AG08395 (cell line): Measurements from ENCODE around the gene RERG.

ENCODE experiments used
- DNase-seq: peaks from one replicate; pipeline ENCODE4 v3.0.0; 2012; ENCODE audit warnings: mixed read lengths, low spot score

Gene RERG

GRCh38 chr12:15186597-15186996 lies 34.6 kb downstream of the RERG start:
- DNase-seq = no peak

DNA sequence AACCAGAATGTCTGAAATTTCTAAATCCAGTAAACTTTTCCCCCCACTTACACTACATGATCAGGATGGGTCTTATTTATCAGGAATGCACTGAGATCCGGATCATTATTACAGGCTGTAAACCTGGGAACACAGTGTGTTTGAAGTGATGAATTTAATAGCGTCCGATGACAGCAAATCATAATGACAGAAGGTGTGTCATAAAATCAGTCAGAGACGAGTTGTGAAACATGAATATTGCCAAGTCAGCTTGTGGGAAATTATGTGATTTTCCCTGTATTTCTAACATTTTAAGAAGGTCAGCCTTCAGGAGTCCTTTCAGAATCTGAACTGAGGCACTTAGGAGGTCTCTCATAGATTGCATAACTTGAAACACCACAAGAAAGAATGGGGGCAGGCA lies 36.7 kb downstream of the RERG start:
- DNase-seq = no peak

DNA sequence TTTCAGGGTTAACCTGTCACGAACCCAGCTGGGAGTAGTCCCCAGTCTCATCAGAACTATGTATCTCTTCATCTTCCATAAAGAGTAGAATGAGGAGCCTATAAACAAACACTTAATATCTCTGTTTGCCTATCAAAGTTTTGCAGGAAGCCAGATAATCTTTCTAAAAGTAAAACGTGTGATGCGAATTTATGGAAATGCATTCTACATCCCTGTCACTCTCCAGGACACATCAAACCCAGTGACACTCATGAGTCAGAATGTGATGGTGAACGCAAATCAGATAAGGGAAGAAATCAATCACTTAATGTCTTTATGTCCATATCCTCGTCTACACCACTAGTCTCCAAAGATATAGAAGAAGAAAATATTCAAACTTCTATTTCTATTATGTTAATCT lies 37.4 kb downstream of the RERG start:
- DNase-seq = no peak

GRCh38 chr12:15181017-15181683 lies 40.1 kb downstream of the RERG start:
- no peak for DNase-seq

GRCh38 chr12:15180325-15180724 lies 40.9 kb downstream of the RERG start:
- no peak for DNase-seq

DNA sequence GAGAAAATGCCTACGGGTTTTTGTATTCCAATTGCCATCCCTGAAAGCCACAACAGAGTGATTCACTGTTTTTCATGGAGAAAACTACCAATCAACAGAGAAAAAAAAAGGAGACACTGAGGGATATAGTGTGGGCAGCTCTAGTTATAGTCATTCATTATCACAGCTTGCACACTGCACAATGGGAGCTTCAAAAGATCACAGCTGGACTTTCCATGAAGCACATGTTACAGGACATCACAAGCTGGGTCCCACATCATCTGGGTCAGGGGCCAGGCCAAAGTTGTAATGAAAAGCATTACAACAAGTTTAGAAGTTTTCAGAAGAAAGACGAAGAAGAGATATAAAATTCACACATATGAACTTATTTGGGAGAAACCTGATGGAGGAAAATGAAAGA lies 41.5 kb downstream of the RERG start:
- DNase-seq = no peak

DNA sequence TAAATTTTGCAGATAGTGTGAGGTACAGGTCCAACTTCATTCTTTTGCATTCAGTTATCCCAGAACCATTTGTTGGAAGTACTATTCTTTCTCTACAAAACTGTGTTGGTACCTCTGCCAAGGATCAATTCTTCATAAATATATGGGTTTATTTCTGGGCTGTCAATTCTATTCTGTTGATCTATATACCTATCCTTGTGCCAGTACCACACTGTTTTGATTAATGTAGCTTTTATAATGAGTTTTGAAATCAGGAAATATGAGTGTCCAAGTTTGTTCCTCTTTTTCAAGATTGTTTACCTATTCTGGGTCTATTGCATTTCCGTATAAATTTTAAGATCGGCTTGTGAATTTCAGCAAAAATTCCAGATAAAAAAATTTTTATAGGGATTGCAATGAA lies 48.1 kb downstream of the RERG start:
- DNase-seq = no peak

DNA sequence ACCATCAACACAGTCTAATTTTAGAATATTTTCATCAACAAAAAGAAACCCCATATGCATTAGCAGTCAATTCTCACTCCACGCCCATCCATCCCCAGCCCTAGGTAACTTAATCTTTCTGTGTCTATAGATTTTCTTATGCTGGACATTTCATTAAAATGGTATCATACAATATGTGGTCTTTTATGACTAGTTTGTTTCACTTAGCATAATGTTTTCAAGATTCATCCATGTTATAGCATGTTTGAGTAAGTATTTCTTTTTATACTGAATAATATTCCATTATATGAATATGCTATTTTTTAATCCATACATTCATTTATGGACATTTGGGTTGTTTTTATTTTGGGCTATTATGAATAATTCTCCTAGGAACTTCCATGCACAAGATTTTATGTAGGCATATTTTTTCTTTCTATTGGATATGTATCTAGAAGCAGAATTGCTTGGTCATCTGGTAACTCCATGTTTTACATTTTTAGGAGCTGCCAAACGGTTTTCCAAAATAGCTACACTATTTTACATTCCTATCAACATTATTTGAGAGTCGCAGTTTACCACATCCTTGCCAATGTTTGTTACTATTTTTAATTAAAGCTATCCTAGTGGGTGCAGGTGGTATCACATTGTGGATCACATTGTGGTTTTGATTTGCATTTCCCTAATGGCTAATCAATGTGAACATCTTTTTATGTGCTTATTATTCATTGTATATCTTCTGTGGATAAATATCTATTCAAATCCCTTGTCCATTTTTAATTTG lies 49.0 kb downstream of the RERG start:
- no peak for DNase-seq

DNA sequence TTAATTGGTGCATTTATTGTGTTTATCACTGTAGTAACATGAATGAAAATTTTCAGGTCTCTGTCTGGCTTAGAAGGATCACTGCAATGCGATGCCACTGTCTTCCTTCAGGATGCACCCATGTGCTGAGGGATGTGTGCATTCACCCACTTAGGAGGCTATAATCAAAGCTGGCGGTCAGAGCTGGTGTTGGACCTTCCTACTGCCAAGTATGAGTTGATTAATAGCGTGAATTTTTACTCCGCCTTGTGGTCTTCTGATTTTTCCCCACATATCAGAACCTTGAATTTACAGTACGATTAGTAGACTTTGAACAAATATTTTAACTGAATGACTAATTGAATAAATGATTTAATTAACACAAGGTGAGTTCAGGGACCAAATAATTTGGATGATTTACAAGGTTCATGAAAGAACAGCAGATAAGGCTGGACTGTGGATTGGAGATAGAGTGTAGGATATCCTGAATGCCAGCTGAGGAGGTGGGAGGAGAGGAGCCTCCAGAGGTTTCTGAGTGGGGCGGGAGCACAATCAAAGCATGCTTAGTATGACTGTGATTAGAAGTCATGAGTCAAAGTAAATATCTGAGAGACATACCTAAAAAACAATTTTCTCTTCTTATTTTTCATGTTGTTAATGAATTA lies 50.1 kb downstream of the RERG start:
- no peak for DNase-seq

DNA sequence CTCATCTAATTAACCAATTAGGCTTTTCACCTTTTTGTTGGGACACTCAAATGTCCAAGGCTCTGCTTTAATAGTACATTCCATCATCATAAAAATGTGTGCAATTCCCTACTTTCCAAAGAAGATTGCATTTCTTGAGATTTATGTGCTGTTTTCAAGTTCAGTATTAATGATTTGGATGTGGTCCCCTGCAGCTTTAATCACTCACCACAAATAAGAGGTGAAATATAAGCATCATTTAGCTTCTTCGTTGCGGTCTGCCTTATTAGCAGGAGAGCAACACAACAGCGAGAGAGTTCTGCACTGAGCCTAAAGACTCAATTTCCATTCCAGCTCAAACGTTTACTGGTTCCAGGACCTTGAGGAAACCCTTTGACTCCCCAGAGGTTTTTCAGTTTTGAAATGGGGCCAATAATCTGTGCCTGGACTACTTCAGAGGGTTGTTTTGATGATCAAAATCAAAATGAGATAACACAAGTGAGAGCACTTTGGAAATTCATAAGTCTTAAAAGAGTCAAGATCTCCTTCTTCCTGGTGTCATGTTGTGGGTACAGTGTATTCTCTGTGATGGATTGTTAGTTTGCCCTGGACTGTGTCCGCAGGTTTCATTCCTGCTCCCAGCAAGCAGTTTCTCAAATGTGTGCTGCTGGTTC lies 53.1 kb downstream of the RERG start:
- no peak for DNase-seq

DNA sequence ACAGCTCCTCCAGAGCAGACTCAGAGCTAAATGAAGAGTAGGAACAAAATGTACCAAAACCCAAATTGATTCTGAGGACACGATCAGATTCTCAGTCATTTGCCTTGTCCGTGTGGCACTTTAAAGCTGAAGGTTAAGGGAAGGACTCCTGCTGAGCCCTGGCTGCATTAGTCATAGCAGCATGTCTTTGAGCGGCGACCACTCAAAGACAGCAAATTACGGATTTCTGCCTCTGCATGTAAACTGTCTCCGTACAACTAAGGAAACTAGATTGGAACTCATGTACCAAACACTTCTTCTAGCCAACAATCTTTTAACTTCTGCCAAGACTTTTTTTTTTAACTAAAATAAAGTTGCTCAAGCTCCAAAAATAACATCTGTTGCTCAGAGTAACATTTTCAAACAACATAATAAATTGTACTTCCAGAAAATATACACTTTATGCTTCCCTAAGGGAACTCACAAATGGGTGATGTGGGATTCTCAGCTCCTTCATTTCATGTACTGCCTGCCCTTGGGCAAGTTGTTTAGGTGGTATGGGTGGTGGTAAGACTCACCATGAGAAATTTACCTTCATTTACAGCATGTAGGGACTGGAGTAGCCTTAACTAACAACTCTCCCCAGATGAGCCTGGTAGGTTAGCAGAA lies 56.1 kb downstream of the RERG start:
- no peak for DNase-seq

DNA sequence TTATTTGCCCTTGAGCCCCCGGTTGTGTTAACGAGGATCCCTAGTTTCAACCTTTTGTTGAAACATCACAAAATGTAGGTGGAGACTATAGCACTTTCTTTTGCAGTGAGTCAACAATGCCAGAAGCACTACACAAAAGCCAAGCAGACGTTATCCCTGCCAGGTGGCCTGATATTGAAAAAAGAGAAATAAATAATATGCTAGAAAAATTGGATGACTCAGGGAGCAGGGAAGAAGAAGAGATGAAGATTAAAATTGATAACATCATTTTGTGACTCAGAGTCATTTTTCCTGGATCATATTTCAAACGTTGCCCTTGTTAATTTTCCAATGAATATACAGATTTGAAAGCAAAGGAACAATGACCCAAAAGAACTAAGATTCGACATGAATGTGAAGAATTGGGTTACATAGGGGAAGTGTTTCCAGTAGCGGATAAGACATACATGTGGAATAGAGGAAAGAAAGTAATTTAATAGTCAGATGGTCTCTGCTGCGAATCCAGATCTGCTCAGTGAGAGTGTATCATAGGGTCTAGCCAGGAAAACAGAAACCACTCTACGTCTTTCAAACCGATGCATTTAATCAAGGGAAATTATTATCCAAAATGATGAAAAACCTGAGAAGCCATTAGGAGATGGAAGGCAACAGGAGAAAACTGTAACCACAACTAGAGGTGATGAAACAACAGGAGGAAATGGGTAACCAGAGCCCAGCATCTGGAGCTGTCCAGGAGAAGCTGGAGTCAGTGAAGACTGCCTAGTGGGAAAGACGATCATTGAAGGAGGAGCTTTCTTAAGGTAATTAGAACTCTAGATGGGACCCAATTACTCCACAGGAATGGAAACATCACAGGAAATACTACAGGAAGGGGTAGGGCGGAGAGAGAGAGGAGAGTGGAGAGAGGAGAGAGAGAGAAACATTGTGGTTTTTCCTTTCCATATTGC lies 57.9 kb downstream of the RERG start:
- DNase-seq = no peak

GRCh38 chr12:15158083-15158482 lies 63.1 kb downstream of the RERG start:
- no peak for DNase-seq

DNA sequence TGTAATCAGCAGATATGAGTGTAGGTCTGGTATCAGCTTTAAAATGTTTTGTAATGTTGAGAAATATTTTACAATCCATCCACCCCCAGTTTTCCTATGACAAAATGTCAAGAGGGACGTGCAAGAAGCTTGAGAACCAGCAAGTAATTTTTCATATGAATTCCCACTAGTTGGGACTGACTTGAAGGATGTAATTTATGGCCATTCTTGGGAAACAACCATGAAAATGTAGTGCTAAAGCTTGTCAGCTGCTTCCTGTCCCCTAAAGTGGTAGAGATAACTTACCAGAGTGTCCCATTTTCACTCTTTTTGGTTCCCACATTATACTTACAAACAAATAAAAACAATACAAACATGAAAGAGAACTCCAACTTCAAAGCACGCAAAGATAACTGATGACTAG lies 63.9 kb downstream of the RERG start:
- no peak for DNase-seq

- no peak for DNase-seq
Observed at GRCh38 chr12:15155271-15155670, 65.9 kb downstream of the RERG start.

DNA sequence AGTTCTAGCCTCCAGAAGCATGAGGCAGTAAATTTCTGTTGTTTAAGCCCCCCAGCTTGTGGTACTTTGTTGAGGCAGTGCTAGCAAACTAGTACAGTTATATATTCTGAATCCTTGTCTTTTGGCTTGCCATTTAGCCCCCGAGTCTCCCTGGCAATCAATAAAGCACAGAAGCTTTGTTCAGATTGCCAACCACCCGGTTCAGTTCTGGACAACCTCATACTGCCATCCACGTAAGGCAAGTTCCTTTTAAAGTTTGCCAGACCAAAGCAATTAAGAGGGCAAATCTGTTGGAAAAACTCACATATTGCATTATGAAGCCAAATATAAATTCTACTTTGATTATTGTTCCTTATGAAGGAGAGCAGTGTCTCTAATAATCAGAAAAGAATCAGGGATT lies 67.1 kb downstream of the RERG start:
- no peak for DNase-seq

DNA sequence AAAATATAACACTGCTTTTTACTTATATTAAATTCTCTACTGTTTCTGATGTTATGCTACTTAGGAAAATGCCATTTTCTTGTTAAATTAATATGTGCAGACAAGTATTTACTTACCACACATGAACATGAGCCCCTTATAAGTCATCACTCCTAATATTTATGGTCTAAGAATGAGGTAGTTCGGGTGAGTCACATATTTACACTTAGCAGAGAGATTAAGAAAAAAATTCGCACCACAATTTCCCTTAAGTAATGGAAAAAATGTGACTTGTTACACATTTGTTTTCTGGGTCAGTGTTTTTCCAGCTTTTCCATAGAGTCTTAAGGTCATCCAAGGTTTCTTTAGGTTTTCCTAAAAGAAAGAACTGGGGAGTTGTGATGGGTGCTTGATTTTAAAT lies 68.3 kb downstream of the RERG start:
- DNase-seq = no peak

- peak; percentile 4 for DNase-seq
Observed at GRCh38 chr12:15152456-15152855, 68.8 kb downstream of the RERG start.

DNA sequence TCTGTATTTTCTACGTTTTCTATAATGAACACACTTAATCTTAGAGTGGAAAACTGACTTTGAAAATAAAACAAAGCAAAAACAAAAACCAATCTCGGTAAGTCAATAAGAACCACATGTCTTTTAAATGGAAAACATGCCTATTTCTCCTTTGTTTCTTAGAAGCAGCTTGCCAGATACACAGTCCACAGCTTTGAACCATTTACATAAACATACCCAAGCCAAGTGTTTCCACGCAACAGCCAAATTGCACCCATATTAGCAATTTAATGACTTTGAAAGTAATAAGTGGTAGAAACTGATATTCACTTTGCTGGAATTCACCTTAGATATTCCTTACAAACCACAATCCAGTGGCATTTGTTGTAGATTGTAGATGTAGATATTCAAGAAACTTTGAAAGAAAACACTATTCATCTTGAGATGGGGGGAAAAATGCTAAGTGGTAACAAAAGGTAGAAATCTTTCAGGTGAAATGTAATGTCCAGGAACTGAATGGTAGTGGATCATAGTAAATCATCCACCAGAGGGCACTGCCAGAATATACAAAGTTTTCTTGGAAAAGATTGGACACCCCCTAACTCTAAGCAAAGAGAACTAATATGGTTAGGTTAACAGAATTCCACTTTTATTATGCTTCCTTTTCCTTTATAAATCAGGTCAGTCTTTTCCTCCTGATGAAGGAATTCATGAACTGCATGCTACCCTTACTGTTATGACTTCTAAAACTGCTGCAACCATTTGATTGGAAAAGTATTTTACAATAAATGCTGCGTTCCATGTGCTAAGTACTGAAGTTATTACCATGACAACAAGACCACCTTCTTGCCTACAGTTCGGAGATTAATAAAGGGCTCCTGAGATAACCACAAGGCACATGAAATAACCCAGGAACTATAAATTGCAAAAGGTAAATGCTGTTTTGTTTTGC lies 69.8 kb downstream of the RERG start:
- DNase-seq = peak; percentile 11

DNA sequence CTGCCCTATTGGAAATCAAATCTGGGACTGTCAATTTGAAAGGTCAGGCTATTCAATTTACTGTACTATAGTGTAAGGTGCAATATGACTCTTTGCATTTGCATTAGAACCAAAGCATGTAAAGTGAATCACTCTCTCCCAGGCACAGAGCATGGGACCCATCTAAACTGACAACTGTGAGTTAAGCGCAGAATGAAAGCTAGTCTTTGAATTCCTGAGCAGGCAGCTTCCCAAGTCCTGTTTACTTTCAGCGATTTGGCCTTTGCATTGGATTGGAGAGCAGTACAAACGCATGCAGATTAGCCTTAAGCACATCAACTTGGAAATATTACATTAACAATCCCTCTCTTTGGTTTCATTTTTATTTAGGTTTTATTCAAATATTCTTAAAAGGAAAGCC lies 74.6 kb downstream of the RERG start:
- no peak for DNase-seq
